Activated CD4-positive, alpha-beta T cell treated with anti-CD3 and anti-CD28 coated beads, Interleukin-10, Interleukin-2, amounts not matched to agents 100 ng/mL and 50 ng/mL, durations not matched to agents 16 hours and 8 hours (primary cell): ENCODE results near the gene ZNF160.
"Not testable (repeated sequence)": the region's sequence is repeated elsewhere in the genome, so short reads cannot be mapped to it uniquely, and the experiment has no call there.

Experiments
- DNase-seq: peaks from one replicate; pipeline ENCODE4 v3.0.0-alpha.2; 2020

ZNF160 gene

GRCh38 chr19:53091413-53092254, 11.6 kb downstream of the ZNF160 start:
- DNase-seq, result no peak

- no peak for DNase-seq
Measured at GRCh38 chr19:53088091-53088490, 15.1 kb downstream of the ZNF160 start.

GRCh38 chr19:53086949-53087348, 16.3 kb downstream of the ZNF160 start:
- no peak for DNase-seq

- no peak for DNase-seq
Measured at GRCh38 chr19:53085496-53085895, 17.7 kb downstream of the ZNF160 start.

GRCh38 chr19:53082929-53083328, 20.3 kb downstream of the ZNF160 start:
- no peak for DNase-seq

GRCh38 chr19:53079313-53079924, 23.8 kb downstream of the ZNF160 start:
- no peak for DNase-seq

- no peak for DNase-seq
Measured at GRCh38 chr19:53078668-53079067, 24.6 kb downstream of the ZNF160 start.

GRCh38 chr19:53076984-53077383, 26.2 kb downstream of the ZNF160 start:
- no peak for DNase-seq

GRCh38 chr19:53068834-53069233, 34.4 kb downstream of the ZNF160 start:
- DNase-seq, result no peak

- no peak for DNase-seq
Measured at GRCh38 chr19:53068199-53068598, 35.0 kb downstream of the ZNF160 start.

- peak; percentile 2 for DNase-seq
Measured at GRCh38 chr19:53057904-53058580, 45.2 kb downstream of the ZNF160 start.

GRCh38 chr19:53055117-53055516, 48.1 kb downstream of the ZNF160 start:
- DNase-seq, result no peak

- no peak for DNase-seq
Measured at GRCh38 chr19:53047379-53047778, 55.8 kb downstream of the ZNF160 start.

GRCh38 chr19:53045536-53045935, 57.7 kb downstream of the ZNF160 start:
- DNase-seq, result no peak

- DNase-seq, result no peak
Measured at GRCh38 chr19:53041366-53041765, 61.9 kb downstream of the ZNF160 start.

GRCh38 chr19:53037101-53038097, 65.8 kb downstream of the ZNF160 start:
- DNase-seq, result no peak

- DNase-seq, result no peak
Measured at GRCh38 chr19:53034948-53035675, 68.1 kb downstream of the ZNF160 start.

GRCh38 chr19:53034054-53034453, 69.2 kb downstream of the ZNF160 start:
- DNase-seq, result no peak

GRCh38 chr19:53028306-53028705, 74.9 kb downstream of the ZNF160 start:
- not testable (repeated sequence) for DNase-seq

- DNase-seq, result no peak
Measured at GRCh38 chr19:53019684-53020083, 83.5 kb downstream of the ZNF160 start.
